Transverse colon (tissue), 4 donors: ENCODE data around the gene LHFPL3. TPM values are rescaled to one million over a fixed set of nuclear protein-coding genes. Genes with fewer than 3 reads are reported as not detected.

ENCODE experiments used
- DNase-seq: peaks from one replicate; pipeline ENCODE4 v3.0.0-alpha.2; 2019
- H3K27ac ChIP-seq, 4 donors: fragments of 200-600 bp; sonication (generic); 2 replicates each; pipeline ENCODE4 v1.5.1; 2016 to 2018; ENCODE audit warnings: inconsistent platforms in 4 of 4
- H3K27me3 ChIP-seq: fragments of 200-600 bp; sonication (generic); 2 replicates; pipeline ENCODE4 v1.5.1; 2017; ENCODE audit warnings: inconsistent platforms
- H3K36me3 ChIP-seq, 4 donors: fragments of 200-600 bp; sonication (generic); 2 replicates each; pipeline ENCODE4 v1.5.1; 2017 to 2019; ENCODE audit warnings: inconsistent platforms in 4 of 4
- H3K4me1 ChIP-seq, 4 donors: fragments of 200-600 bp; sonication (generic); 2 replicates each; pipeline ENCODE4 v1.5.1; 2017 to 2020; ENCODE audit warnings: inconsistent platforms in 4 of 4
- H3K4me3 ChIP-seq, 4 donors: fragments of 200-600 bp; sonication (generic); 1 replicate in 1 of 4; 2 replicates in 3 of 4; pipeline versions ENCODE4 v1.5.1 to v1.6.1; 2017 to 2019; ENCODE audit warnings: inconsistent platforms in 4 of 4
- H3K9me3 ChIP-seq, 2 donors: fragments of 200-600 bp; sonication (generic); 2 replicates each; pipeline ENCODE4 v1.5.1; 2017 to 2019; ENCODE audit warnings: inconsistent platforms in 2 of 2
- CTCF ChIP-seq, 5 experiments: fragments of 200-600 bp in 3 of 5; fragments of 450-650 bp in 2 of 5; sonication (generic) in 3 of 5; IDR thresholded peaks; 1 replicate in 2 of 5; 2 replicates in 3 of 5; pipeline ENCODE4 v1.5.1; 2016 to 2017; ENCODE audit warnings: antibody characterized with exemption in 5 of 5, inconsistent platforms in 3 of 5, mild to moderate bottlenecking in 2 of 5, moderate library complexity in 1 of 5
- EP300 ChIP-seq: sonication (generic); formaldehyde crosslinking; IDR thresholded peaks from one replicate; pipeline ENCODE4 v1.6.1; 2017; ENCODE audit warnings: antibody characterized with exemption, low read depth
- POLR2A ChIP-seq: fragments of 450-650 bp; IDR thresholded peaks from one replicate; pipeline ENCODE4 v1.6.1; 2016; ENCODE audit warnings: antibody characterized with exemption, mild to moderate bottlenecking, moderate library complexity
- POLR2AphosphoS5 ChIP-seq, 3 donors: sonication (generic); formaldehyde crosslinking; IDR thresholded peaks; one replicate each; pipeline ENCODE4 v1.6.1; 2016; ENCODE audit warnings: antibody characterized with exemption in 3 of 3
- WGBS, 2 donors: methylation state at CpG; one replicate each; pipeline ENCODE4 v1.1.5; 2018; ENCODE audit warnings: low coverage in 1 of 2; 5-methylcytosine and 5-hydroxymethylcytosine counted together
- in situ Hi-C, 4 donors: fragments of 200-750 bp; cut with MboI; loops; one replicate each; pipeline versions ENCODE4 v1.15.0 to v1.15.1; 2017; ENCODE audit warnings: low sequenced_read_pairs in 3 of 4, low pct_ligation_motif_present in 1 of 4, low pct_unique_long_range_greater_than_20kb in 1 of 4
- intact Hi-C: fragments of 100-400 bp; cut with DNase I; formaldehyde crosslinking; loops from one replicate; pipeline ENCODE4 v1.15.1; 2023; ENCODE audit warnings: low total_unique reads
- total RNA-seq, 4 donors: library from RNA; depleted of rRNA; stranded (reverse); fragments of >200 nt; gene quantifications; one replicate each; pipeline ENCODE4 v1.1.0, GENCODE V29; 2016

LHFPL3 gene
- total RNA-seq, 4 donors from 2014 or later = 0.27 to 0.80 (median 0.32) TPM; not detected in 1

GRCh38 chr7:104793066-104793465 lies 464.7 kb downstream of the LHFPL3 start:
- in situ Hi-C loops = no loop called here
- H3K4me1 ChIP-seq = no peaks in the 10 kb centered on the region
- intact Hi-C loops = no loop called here
- H3K4me3 ChIP-seq = no peak overlapping the region
- no peaks in the 10 kb centered on the region for H3K36me3 ChIP-seq
- H3K27me3 ChIP-seq = peaks cover 14% of the 10 kb centered on the region
- DNase-seq = no peak
- no peak overlapping the region for H3K27ac ChIP-seq
- WGBS, 2 donors = 81 to 91% methylated on average over 4 to 7 of the region's 7 CpGs
- TF ChIP-seq POLR2A (no peak), CTCF (IDR thresholded peaks at IDR 0.05) (no peak), POLR2AphosphoS5 (IDR thresholded peaks at IDR 0.05) (no peak), EP300 (no peak)
- no peaks in the 10 kb centered on the region for H3K9me3 ChIP-seq

GRCh38 chr7:104794154-104794553 lies 465.8 kb downstream of the LHFPL3 start:
- no peaks in the 10 kb centered on the region for H3K4me1 ChIP-seq
- no peak for DNase-seq
- in situ Hi-C loops = no loop called here

GRCh38 chr7:104794589-104794988 lies 466.2 kb downstream of the LHFPL3 start:
- TF ChIP-seq EP300 = no peak
- no peak for TF ChIP-seq CTCF (IDR thresholded peaks at IDR 0.05)
- in situ Hi-C loops (no loop called here), intact Hi-C loops (no loop called here)
- WGBS, 2 donors = 60 to 67% methylated on average over 3 of the region's 3 CpGs
- peaks cover 12% of the 10 kb centered on the region for H3K27me3 ChIP-seq
- DNase-seq = no peak
- no peak overlapping the region for H3K27ac ChIP-seq
- H3K4me1 ChIP-seq = no peaks in the 10 kb centered on the region
- H3K4me3 ChIP-seq = no peak overlapping the region
- H3K36me3 ChIP-seq = no peaks in the 10 kb centered on the region
- no peaks in the 10 kb centered on the region for H3K9me3 ChIP-seq

More at GRCh38 chr7:104794154-104794553, 465.8 kb downstream of the LHFPL3 start:
- Histone ChIP-seq H3K9me3 (no peaks in the 10 kb centered on the region), H3K27me3 (peaks cover 14% of the 10 kb centered on the region), H3K36me3 (no peaks in the 10 kb centered on the region), H3K4me3 (no peak overlapping the region), H3K27ac (no peak overlapping the region)
- WGBS, 2 donors = 85 to 100% methylated on average over 1 to 3 of the region's 3 CpGs
- intact Hi-C loops = no loop called here
- no peak for TF ChIP-seq POLR2A
- TF ChIP-seq CTCF (IDR thresholded peaks at IDR 0.05) = no peak

- intact Hi-C loops = no loop called here
- no peaks in the 10 kb centered on the region for H3K9me3 ChIP-seq
- no peak for DNase-seq
- in situ Hi-C loops = no loop called here
- no peaks in the 10 kb centered on the region for H3K4me1 ChIP-seq
- WGBS, 2 donors = 65 to 79% methylated on average over 7 of the region's 7 CpGs
- H3K27me3 ChIP-seq = peaks cover 7% of the 10 kb centered on the region
- H3K36me3 ChIP-seq = no peaks in the 10 kb centered on the region
- no peak overlapping the region for H3K27ac ChIP-seq
- TF ChIP-seq POLR2AphosphoS5 (IDR thresholded peaks at IDR 0.05) (no peak), EP300 (no peak), CTCF (IDR thresholded peaks at IDR 0.05) (no peak), POLR2A (no peak)
- H3K4me3 ChIP-seq = no peak overlapping the region
Measured at GRCh38 chr7:104795086-104795485, 466.7 kb downstream of the LHFPL3 start.
